PC-9 (cell line): ENCODE measurements around the gene KIF17.

ENCODE experiments used
- CTCF ChIP-seq: fragments of 200-600 bp; sonication (generic); conservative IDR thresholded peaks from 2 replicates; pipeline ENCODE4 v1.6.1; 2017; ENCODE audit warnings: mixed run types, antibody characterized with exemption, mild to moderate bottlenecking, moderate library complexity
- EZH2 ChIP-seq: fragments of 200-600 bp; sonication (generic); IDR thresholded peaks from 2 replicates; pipeline ENCODE4 v1.8.0; 2017; ENCODE audit warnings: antibody characterized with exemption, low read depth

GRCh38 chr1:20732588-20733359, 15.0 kb upstream of the KIF17 start, which contains the start of gene SH2D5:
- TF ChIP-seq CTCF (no peak; the same call in 1 of the 2 replicates), EZH2 (no peak)
